ENCODE results near the gene ZNF174. TPM values are rescaled to one million over a fixed set of nuclear protein-coding genes. Genes with fewer than 3 reads are reported as not detected.

The ZNF174 gene
- total RNA-seq, 1 donor from 2014 or later: 10.4 TPM

GRCh38 chr16:3457434-3458252 is 56.6 kb downstream of the ZNF174 start:
- ATAC-seq (ENCODE audit: low read depth): peak; percentile 90
- Mint-ChIP-seq H3K36me3 (ENCODE audit: low read depth) (no peaks in the 10 kb centered on the region), H3K9me3 (no peaks in the 10 kb centered on the region), H3K4me1 (peaks cover 44% of the 10 kb centered on the region), H3K27ac (peak overlapping the region; percentile 85), H3K27me3 (no peaks in the 10 kb centered on the region), H3K4me3 (peak overlapping the region; percentile 82)
- POLR2A ChIA-PET: interaction anchor here (0.6 to 2.0 kb wide), 21 partner anchors 13 to 351 kb away, joined by 3 to 24 read pairs (median 5); partner anchors contain the start of genes CLUAP1, NAA60, TIGD7 and ZNF174
- intact Hi-C loops (cut with micrococcal nuclease): loop anchor here (1.0 to 2.0 kb wide), 6 partner anchors 14 to 193 kb away; partner anchors contain the start of genes NAA60, TIGD7, ZNF174 and ZNF597
- no peak for TF ChIP-seq CTCF (IDR thresholded peaks at IDR 0.05)
- peak; percentile 91 for DNase-seq
- CTCF ChIA-PET: interaction anchor here (0.8 to 1.1 kb wide), 2 partner anchors 30 to 56 kb away, joined by 3 to 6 read pairs; partner anchors contain the start of genes ZNF174 and ZSCAN32

- H3K4me3 Mint-ChIP-seq: peak overlapping the region; percentile 89
- H3K27me3 Mint-ChIP-seq: no peaks in the 10 kb centered on the region
- peak overlapping the region; percentile 86 for H3K27ac Mint-ChIP-seq
- DNase-seq: no peak
- CTCF ChIA-PET: interaction anchor here (1.1 kb wide), 1 partner anchor 192 kb away, joined by 5 read pairs; no protein-coding TSS in a partner anchor
- POLR2A ChIA-PET: interaction anchor here (0.9 to 1.8 kb wide), 3 partner anchors 42 to 175 kb away, joined by 4 to 24 read pairs (median 18); partner anchors contain the start of genes CLUAP1, ZNF174, ZNF263 and ZSCAN32
- no peaks in the 10 kb centered on the region for H3K9me3 Mint-ChIP-seq
- no peak for TF ChIP-seq CTCF (IDR thresholded peaks at IDR 0.05)
- H3K36me3 Mint-ChIP-seq (ENCODE audit: low read depth): no peaks in the 10 kb centered on the region
- ATAC-seq (ENCODE audit: low read depth): no peak
- intact Hi-C loops (cut with micrococcal nuclease): loop anchor here (2.0 kb wide), 1 partner anchor 154 kb away; the partner anchor contains the start of genes TIGD7 and ZNF75A
- peaks cover 44% of the 10 kb centered on the region for H3K4me1 Mint-ChIP-seq
Observed at GRCh38 chr16:3458278-3458851, 57.4 kb downstream of the ZNF174 start.

- TF ChIP-seq CTCF (IDR thresholded peaks at IDR 0.05): no peak
- Mint-ChIP-seq H3K36me3 (ENCODE audit: low read depth) (no peaks in the 10 kb centered on the region), H3K27me3 (no peaks in the 10 kb centered on the region), H3K4me1 (peaks cover 46% of the 10 kb centered on the region), H3K9me3 (no peaks in the 10 kb centered on the region), H3K27ac (peak overlapping the region; percentile 86), H3K4me3 (peak overlapping the region; percentile 89)
- ChIA-PET CTCF (interaction anchor here (1.1 kb wide), 1 partner anchor 192 kb away, joined by 5 read pairs; no protein-coding TSS in a partner anchor), POLR2A (interaction anchor here (0.7 to 0.9 kb wide), 2 partner anchors 42 to 148 kb away, joined by 3 to 4 read pairs; partner anchors contain the start of gene CLUAP1)
- ATAC-seq (ENCODE audit: low read depth) (no peak), DNase-seq (no peak)
- intact Hi-C loops (cut with micrococcal nuclease): loop anchor here (2.0 kb wide), 1 partner anchor 154 kb away; the partner anchor contains the start of genes TIGD7 and ZNF75A
Observed at GRCh38 chr16:3458852-3459361, 57.9 kb downstream of the ZNF174 start.

Other genes with a start within 250 kb of the ZNF174 start
- not detected in 2 replicates for gene OR1F1, start 213.0 kb upstream of the ZNF174 start, total RNA-seq
- 13.6 and 15.1 TPM in 2 replicates for gene ZNF200, start 166.1 kb upstream of the ZNF174 start, total RNA-seq
- not detected in 2 replicates for gene MEFV, start 144.6 kb upstream of the ZNF174 start, total RNA-seq
- 42.7 and 42.9 TPM in 2 replicates for gene ZNF263, start 117.7 kb upstream of the ZNF174 start, total RNA-seq
- gene TIGD7, start 95.8 kb upstream of the ZNF174 start, total RNA-seq: 6.7 and 11.0 TPM in 2 replicates
- 84.0 and 97.9 TPM in 2 replicates for gene ZNF75A, start 95.7 kb upstream of the ZNF174 start, total RNA-seq
- gene OR2C1, start 45.3 kb upstream of the ZNF174 start, total RNA-seq: 0.80 and 0.81 TPM in 2 replicates
- gene ZSCAN32, start 211 bp upstream of the ZNF174 start, total RNA-seq: 21.6 and 21.7 TPM in 2 replicates
- gene ZNF597, start 42.3 kb downstream of the ZNF174 start, total RNA-seq: 3.6 and 4.2 TPM in 2 replicates
- gene NAA60, start 42.5 kb downstream of the ZNF174 start, total RNA-seq: 44.1 and 48.0 TPM in 2 replicates
- gene C16orf90, start 94.3 kb downstream of the ZNF174 start, total RNA-seq: not detected in 2 replicates
- gene CLUAP1, start 99.8 kb downstream of the ZNF174 start, total RNA-seq: 8.5 and 10.5 TPM in 2 replicates
- 18.5 and 22.2 TPM in 2 replicates for gene NLRC3, start 176.2 kb downstream of the ZNF174 start, total RNA-seq
- 11.4 and 13.0 TPM in 2 replicates for gene SLX4, start 210.4 kb downstream of the ZNF174 start, total RNA-seq

Measured in activated B cell treated with CpG ODN at 0.5 μM for 24 hours (primary cell).